Measurements from ENCODE around the gene VAMP4.

Gene VAMP4

GRCh38 chr1:171736196-171736595 lies 5.7 kb downstream of the VAMP4 start:
- no peak for ATAC-seq
- TF ChIP-seq POU6F1 (CRISPR knock-in tag; IDR thresholded peaks at IDR 0.05; ENCODE audit: borderline replicate concordance, low read depth) (no peak), SNAI2 (CRISPR knock-in tag; IDR thresholded peaks at IDR 0.05) (no peak), ZFP3 (CRISPR knock-in tag; IDR thresholded peaks at IDR 0.05) (no peak), OSR1 (CRISPR knock-in tag; IDR thresholded peaks at IDR 0.05) (no peak), ZNF565 (CRISPR knock-in tag; conservative IDR thresholded peaks at IDR 0.05; ENCODE audit: low read depth) (no peak), RARB (CRISPR knock-in tag; IDR thresholded peaks at IDR 0.05) (no peak), ZNF70 (CRISPR knock-in tag; IDR thresholded peaks at IDR 0.05) (no peak), TOX (CRISPR knock-in tag; IDR thresholded peaks at IDR 0.05; ENCODE audit: borderline replicate concordance) (no peak), PATZ1 (CRISPR knock-in tag; IDR thresholded peaks at IDR 0.05; ENCODE audit: borderline replicate concordance) (no peak), ARNTL (CRISPR knock-in tag; IDR thresholded peaks at IDR 0.05; ENCODE audit: borderline replicate concordance, low read depth) (no peak), CSDC2 (CRISPR knock-in tag; IDR thresholded peaks at IDR 0.05) (no peak), ISL1 (CRISPR knock-in tag; IDR thresholded peaks at IDR 0.05) (no peak), GLIS3 (CRISPR knock-in tag; IDR thresholded peaks at IDR 0.05) (no peak), ZNF8 (CRISPR knock-in tag; IDR thresholded peaks at IDR 0.05) (no peak), ZC3H10 (CRISPR knock-in tag; IDR thresholded peaks at IDR 0.05) (no peak), CSRNP3 (CRISPR knock-in tag; IDR thresholded peaks at IDR 0.05) (no peak)

- ATAC-seq, result no peak
- TF ChIP-seq PPARA (CRISPR knock-in tag; IDR thresholded peaks at IDR 0.05; ENCODE audit: borderline replicate concordance) (no peak), ZNF8 (CRISPR knock-in tag; IDR thresholded peaks at IDR 0.05) (no peak), RARB (CRISPR knock-in tag; IDR thresholded peaks at IDR 0.05) (no peak), SNAI2 (CRISPR knock-in tag; IDR thresholded peaks at IDR 0.05) (no peak), PATZ1 (CRISPR knock-in tag; IDR thresholded peaks at IDR 0.05; ENCODE audit: borderline replicate concordance) (no peak), TSHZ2 (CRISPR knock-in tag; IDR thresholded peaks at IDR 0.05) (no peak), GLIS3 (CRISPR knock-in tag; IDR thresholded peaks at IDR 0.05) (no peak), OSR1 (CRISPR knock-in tag; IDR thresholded peaks at IDR 0.05) (no peak), ZFP3 (CRISPR knock-in tag; IDR thresholded peaks at IDR 0.05) (no peak), POU6F1 (CRISPR knock-in tag; IDR thresholded peaks at IDR 0.05; ENCODE audit: borderline replicate concordance, low read depth) (no peak), ISL1 (CRISPR knock-in tag; IDR thresholded peaks at IDR 0.05) (no peak), ZNF565 (CRISPR knock-in tag; conservative IDR thresholded peaks at IDR 0.05; ENCODE audit: low read depth) (no peak), CREB5 (CRISPR knock-in tag; IDR thresholded peaks at IDR 0.05; ENCODE audit: low read depth) (no peak), ZC3H10 (CRISPR knock-in tag; IDR thresholded peaks at IDR 0.05) (no peak), ESRRG (CRISPR knock-in tag; IDR thresholded peaks at IDR 0.05) (no peak)
Observed at GRCh38 chr1:171730052-171730451, 11.8 kb downstream of the VAMP4 start.
